Measurements from ENCODE around the gene AKR1C2. TPM values are rescaled to one million over a fixed set of nuclear protein-coding genes. Genes with fewer than 3 reads are reported as not detected.
"Not testable (repeated sequence)": the region's sequence is repeated elsewhere in the genome, so short reads cannot be mapped to it uniquely, and the experiment has no call there.

AKR1C2 gene
- total RNA-seq, 2 experiments from 2014 or later, result not detected

DNA sequence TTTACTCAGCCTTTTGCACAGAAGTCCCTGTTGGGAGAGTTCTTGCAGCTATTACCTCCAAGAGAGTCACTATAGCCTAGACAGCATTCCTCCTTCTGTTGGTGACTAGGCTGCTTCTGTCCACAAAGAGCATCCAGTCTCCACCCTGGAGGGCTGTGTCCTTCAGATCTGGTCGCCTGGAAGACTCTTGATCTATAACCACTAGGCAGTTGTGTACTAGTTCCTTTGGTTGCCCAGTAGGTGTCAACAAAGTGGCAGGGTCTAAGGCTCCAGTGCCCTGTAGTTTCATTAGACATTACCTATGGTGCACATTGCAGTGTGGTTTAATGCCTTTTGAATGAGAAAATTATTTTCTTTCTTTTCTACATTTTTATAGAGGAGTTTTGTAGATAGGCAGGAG, 11.3 kb upstream of the AKR1C2 start:
- H3K36me3 Mint-ChIP-seq, result no peaks in the 10 kb centered on the region
- POLR2A ChIA-PET, result no interaction called here
- no peaks in the 10 kb centered on the region for H3K4me1 Mint-ChIP-seq
- no peak overlapping the region for H3K4me3 Mint-ChIP-seq
- peaks cover 6% of the 10 kb centered on the region for H3K27me3 Mint-ChIP-seq
- ATAC-seq (ENCODE audit: low read depth), result no peak
- H3K27ac Mint-ChIP-seq, result no peak overlapping the region
- H3K9me3 Mint-ChIP-seq, result no peaks in the 10 kb centered on the region
- DNase-seq, result no peak

DNA sequence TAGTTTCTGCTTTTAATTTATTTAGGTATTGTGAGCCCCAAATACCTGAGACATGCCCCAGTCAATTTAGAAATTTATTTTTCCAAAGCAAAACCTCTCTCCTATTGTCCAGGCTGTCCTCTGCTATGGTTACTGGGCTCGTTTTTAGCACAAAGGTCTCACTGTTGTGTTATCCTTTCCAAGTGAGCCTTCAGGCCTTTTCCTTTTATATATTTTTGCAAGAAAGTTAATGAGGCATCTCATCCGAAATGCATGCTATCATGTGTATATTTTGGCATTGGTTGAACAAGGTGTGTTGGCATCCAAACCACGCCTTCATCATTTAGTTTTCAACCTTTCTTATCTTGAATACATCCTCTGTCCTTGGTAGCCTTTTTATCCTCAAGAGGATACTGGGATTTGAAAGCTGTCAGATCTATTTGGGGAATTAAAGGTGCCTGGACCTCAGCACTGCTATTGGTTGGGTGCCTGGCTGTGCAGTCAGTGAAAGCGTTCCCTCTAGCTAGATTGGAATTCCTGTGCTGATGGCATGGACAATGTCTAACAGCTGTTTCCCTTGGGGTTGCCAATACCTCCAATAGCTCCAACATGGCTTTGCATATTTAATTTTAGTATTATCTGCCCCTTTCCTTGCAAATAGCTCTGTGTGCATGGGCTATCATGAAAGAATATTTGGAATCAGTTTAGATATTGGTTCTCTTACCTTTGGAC, 10.7 kb upstream of the AKR1C2 start:
- H3K4me3 Mint-ChIP-seq; H3K4me1 Mint-ChIP-seq; H3K27me3 Mint-ChIP-seq; POLR2A ChIA-PET; ATAC-seq (ENCODE audit: low read depth); H3K27ac Mint-ChIP-seq; DNase-seq; H3K9me3 Mint-ChIP-seq; H3K36me3 Mint-ChIP-seq: not testable (repeated sequence)

DNA sequence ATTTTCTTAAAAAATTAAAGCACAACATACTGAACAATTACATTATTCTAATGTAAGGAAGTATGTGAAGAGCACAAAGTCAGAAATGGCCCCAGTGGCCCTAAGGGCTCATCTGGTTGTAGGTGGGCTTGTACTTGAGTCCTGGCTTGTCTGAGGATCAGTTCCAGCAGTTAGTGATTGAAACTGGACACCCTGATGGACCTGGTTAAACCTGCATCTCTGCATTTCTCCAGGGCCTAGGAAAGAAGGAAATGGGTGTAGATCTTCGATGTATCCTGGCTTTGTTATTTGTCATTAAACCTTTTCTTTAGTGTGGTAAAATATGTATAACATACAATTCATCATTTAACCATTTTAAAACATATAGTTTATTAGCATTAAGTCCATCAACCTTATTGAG, 9.7 kb upstream of the AKR1C2 start:
- H3K36me3 Mint-ChIP-seq, result no peaks in the 10 kb centered on the region
- ATAC-seq (ENCODE audit: low read depth), result no peak

DNA sequence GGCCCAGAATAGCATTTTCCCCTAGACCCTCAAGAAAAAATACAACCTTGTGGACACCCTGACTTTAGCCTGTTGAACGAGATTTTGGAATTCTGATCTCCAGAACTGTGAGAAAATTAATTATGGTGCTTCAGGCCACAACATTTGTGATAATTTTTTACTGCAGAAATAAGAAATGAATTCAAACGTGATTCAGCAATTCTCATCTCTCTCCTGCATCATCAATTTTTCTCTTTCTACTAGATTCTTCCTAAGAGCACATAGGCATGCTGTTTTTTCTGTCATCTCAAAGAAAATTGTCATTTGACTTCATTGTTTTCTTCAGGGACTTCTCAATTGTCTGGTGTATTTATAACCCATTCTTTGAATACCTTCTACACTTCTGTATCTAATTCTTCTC, 8.9 kb upstream of the AKR1C2 start:
- Mint-ChIP-seq H3K27me3 (peaks cover 6% of the 10 kb centered on the region), H3K4me3 (no peak overlapping the region), H3K27ac (no peak overlapping the region), H3K9me3 (no peaks in the 10 kb centered on the region), H3K36me3 (no peaks in the 10 kb centered on the region), H3K4me1 (no peaks in the 10 kb centered on the region)
- no peak for DNase-seq
- POLR2A ChIA-PET, result no interaction called here
- ATAC-seq (ENCODE audit: low read depth), result no peak

More for the DNA sequence above, 9.7 kb upstream of the AKR1C2 start:
- no peak for DNase-seq
- no peaks in the 10 kb centered on the region for H3K4me1 Mint-ChIP-seq
- peaks cover 6% of the 10 kb centered on the region for H3K27me3 Mint-ChIP-seq
- no peak overlapping the region for H3K27ac Mint-ChIP-seq
- POLR2A ChIA-PET, result no interaction called here
- H3K9me3 Mint-ChIP-seq, result no peaks in the 10 kb centered on the region
- H3K4me3 Mint-ChIP-seq, result no peak overlapping the region

DNA sequence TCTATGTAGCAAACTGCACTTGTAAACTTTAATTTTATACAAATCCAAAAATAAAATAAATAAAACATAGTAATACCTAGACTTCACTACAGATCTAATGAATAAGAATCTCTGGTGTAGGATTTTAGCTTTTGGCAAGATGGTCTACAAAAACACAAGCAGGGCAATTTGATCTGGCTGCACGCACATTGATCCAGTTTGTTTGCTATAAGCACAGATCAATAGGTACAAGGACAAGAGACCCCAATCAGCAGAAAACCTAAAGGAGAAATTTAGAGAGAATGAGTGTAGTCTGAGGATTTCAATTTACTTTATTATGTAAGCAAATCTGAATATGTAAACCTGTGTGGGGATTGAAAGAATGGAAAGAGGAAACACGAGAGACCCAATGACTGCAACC, 7.7 kb upstream of the AKR1C2 start:
- H3K27ac Mint-ChIP-seq; H3K36me3 Mint-ChIP-seq; H3K27me3 Mint-ChIP-seq; POLR2A ChIA-PET; H3K9me3 Mint-ChIP-seq; H3K4me1 Mint-ChIP-seq; ATAC-seq (ENCODE audit: low read depth); DNase-seq; H3K4me3 Mint-ChIP-seq: not testable (repeated sequence)

DNA sequence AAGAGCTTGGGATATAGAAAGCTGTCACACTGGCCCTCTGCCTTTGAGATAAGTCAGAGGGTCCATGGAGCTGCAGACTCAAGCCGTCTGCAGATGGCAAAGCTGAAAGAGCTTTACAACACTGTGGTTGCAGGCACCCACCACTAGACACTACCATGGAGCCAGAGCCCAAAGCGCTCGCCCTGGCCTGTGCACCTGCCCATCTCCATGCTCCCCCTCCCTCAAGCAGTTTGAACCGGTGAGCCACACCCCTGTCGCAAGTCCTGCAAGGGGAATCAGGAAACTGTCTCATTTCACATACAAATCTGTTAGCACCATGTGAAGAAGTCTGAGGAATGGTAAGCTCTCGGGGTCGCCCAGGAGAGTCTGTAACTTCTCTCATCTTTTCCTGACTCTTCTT, 6.4 kb upstream of the AKR1C2 start:
- H3K27ac Mint-ChIP-seq; H3K9me3 Mint-ChIP-seq; H3K4me3 Mint-ChIP-seq; H3K36me3 Mint-ChIP-seq; POLR2A ChIA-PET; DNase-seq; H3K4me1 Mint-ChIP-seq; H3K27me3 Mint-ChIP-seq; ATAC-seq (ENCODE audit: low read depth): not testable (repeated sequence)

DNA sequence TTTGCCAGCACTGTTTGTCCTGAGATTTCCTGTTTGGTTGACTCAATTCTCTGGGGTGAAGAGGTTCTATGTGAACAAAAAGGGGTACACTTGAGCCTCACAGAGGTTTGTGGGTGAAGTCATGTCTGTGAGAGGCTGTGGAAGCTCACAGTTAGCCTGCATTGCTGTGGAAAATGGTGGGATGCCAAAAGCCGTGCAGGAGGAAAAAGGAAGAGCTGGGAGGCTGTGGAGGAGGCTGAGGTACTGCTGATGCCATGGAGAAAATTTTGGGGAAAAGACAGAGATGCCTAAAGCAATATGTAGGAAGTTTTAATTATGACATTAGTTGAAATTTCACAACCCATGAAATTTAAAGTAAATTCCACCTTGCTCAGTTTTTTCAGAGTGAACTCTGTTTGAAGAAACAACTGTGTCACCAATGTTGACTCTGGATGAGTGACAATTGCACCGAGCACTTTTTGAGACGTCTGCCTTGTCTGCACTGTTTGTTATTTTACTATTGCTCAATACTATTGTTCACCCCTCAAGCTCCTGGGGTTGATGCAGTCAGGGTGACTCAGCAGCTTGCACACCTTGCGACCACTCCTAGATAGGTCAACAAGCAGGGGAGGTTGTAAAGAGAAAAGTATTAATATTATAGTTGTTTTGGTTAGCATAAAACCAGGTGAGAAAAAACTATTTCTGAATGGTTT, 5.3 kb upstream of the AKR1C2 start:
- POLR2A ChIA-PET; H3K27ac Mint-ChIP-seq; DNase-seq; H3K27me3 Mint-ChIP-seq; H3K9me3 Mint-ChIP-seq; H3K4me3 Mint-ChIP-seq; H3K4me1 Mint-ChIP-seq; H3K36me3 Mint-ChIP-seq; ATAC-seq (ENCODE audit: low read depth): not testable (repeated sequence)

DNA sequence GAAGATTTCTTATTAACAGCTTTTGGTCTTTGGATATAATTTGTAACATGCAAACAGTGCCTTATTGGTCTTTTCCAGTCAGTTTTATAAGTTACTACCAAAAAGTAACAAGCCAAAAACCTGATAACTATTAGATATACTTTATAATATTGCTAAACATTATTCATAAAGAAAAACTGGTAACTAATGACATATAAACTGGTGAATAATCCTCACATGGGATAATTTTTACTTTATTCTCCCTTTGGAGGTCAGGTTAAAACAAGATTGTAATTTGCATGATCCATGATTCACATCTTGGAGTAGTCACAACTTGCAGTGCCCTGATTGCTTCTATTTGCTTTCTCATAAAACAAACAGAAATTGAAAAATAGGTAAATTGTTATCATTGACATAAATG, 844 bp upstream of the AKR1C2 start:
- ATAC-seq (ENCODE audit: low read depth); H3K9me3 Mint-ChIP-seq; H3K27me3 Mint-ChIP-seq; H3K4me3 Mint-ChIP-seq; POLR2A ChIA-PET; H3K4me1 Mint-ChIP-seq; DNase-seq; H3K36me3 Mint-ChIP-seq; H3K27ac Mint-ChIP-seq: not testable (repeated sequence)

DNA sequence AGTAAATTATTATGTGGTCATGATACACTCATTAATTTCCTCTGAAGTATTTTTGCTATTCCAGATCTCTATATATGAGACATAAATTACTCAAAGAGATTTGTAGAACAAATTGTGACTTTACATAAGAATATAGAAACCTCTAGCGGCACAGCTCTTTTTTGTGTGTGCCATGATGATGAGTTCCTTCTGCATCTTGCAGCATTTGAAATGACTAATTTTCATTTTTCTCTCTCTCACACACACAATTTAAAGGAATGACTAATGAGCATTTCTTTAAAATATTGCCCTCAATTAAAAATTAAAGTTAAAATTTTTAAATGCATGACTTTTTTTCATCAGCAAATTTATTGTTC, 351 bp upstream of the AKR1C2 start:
- DNase-seq; POLR2A ChIA-PET; H3K9me3 Mint-ChIP-seq; H3K27ac Mint-ChIP-seq; H3K4me3 Mint-ChIP-seq; H3K36me3 Mint-ChIP-seq; ATAC-seq (ENCODE audit: low read depth); H3K4me1 Mint-ChIP-seq; H3K27me3 Mint-ChIP-seq: not testable (repeated sequence)

DNA sequence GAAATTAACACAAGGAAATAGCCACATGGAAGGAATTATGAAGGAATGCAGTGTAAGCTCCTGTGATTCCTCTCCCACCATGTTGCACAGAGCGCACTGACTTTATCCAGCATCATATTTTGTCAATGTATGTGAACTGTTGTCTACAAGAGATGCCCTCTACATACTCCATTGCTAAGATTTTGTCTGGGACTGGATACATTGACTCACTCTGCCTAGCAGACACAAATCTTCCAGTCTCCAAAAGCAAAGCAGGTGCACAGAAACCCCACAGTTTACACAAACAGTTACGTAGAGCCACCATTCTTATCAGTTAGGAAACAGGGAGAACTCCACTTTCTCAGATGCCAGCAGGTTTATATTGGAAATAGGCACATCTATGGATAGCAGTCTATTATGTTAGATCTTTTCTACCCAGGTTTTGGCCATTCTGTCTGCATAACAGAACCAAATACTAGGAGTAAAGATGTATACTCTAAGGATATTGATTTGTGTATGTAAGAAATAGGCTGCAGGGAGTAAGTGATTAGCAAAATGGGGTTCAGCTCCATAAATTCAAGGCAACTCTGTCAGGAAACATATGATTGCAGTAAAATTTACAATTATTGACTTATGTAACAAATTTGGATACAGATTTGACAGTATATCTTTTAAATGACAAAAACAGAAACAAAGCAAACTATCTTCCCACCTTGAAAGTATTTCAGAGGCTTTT, 1.5 kb downstream of the AKR1C2 start:
- ATAC-seq (ENCODE audit: low read depth) (no peak), DNase-seq (no peak)
- no peak overlapping the region for H3K4me3 Mint-ChIP-seq
- H3K27ac Mint-ChIP-seq, result no peak overlapping the region
- H3K27me3 Mint-ChIP-seq, result peaks cover 6% of the 10 kb centered on the region
- H3K9me3 Mint-ChIP-seq, result no peaks in the 10 kb centered on the region
- H3K4me1 Mint-ChIP-seq, result no peaks in the 10 kb centered on the region
- H3K36me3 Mint-ChIP-seq, result no peaks in the 10 kb centered on the region
- POLR2A ChIA-PET, result no interaction called here

DNA sequence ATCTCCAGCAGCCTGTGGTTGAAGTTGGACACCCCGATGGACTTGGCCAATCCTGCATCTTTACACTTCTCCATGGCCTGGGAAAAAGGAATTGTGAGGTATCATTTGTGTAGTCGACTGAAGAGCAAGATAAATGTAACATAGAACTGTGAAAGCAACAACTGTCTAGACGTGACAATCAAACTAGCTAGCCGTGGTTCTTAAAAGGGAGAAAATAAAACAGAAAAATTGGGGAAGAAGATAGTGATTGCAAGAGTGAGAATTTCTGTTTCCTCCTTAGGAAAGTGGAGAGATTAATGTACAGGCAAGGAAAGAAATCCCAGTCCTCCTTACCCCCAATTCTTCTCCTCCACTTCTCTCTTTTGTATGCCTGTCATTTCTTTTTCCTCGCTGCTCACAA, 5.0 kb downstream of the AKR1C2 start:
- no peaks in the 10 kb centered on the region for H3K9me3 Mint-ChIP-seq
- no peak overlapping the region for H3K27ac Mint-ChIP-seq
- DNase-seq (no peak), ATAC-seq (ENCODE audit: low read depth) (no peak)
- peaks cover 2% of the 10 kb centered on the region for H3K27me3 Mint-ChIP-seq
- H3K36me3 Mint-ChIP-seq, result no peaks in the 10 kb centered on the region
- POLR2A ChIA-PET, result no interaction called here
- no peak overlapping the region for H3K4me3 Mint-ChIP-seq
- H3K4me1 Mint-ChIP-seq, result no peaks in the 10 kb centered on the region

DNA sequence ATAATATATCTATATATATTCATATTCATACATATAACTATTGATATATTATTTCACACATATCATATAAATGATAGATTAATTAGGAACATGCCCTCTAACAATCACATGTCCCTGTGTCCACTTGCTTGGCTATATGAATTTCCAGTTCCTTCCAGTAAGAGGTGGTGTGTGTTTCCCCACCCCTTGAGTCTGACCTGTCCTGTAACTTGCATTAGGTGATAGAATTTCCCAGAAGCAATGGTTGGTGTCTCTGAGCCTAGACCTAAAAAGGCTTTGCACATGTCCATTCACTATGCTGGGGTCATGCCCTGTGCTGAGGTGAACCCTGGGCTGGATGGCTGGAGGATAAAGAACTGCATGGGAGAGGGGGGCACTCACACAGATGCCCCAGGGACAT, 9.4 kb downstream of the AKR1C2 start:
- ATAC-seq (ENCODE audit: low read depth); H3K36me3 Mint-ChIP-seq; H3K27ac Mint-ChIP-seq; H3K9me3 Mint-ChIP-seq; DNase-seq; H3K4me3 Mint-ChIP-seq; H3K27me3 Mint-ChIP-seq; POLR2A ChIA-PET; H3K4me1 Mint-ChIP-seq: not testable (repeated sequence)

DNA sequence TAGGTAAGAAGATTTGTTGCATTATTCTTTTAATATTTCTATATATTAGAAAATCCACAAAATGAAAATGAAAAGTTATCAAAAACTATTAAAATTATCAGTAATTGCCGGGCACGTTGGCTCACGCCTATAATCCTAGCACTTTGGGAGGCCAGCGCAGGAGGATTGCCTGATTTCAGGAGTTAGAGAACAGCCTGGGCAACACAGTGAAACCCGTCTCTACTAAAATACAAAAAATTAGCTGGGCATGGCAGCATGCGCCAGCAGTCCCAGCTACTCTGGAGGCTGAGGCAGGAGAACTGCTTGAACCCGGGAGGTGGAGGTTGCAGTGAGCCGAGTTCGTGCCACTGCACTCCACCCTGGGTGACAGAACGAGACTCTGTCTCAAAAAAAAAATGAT, 11.1 kb downstream of the AKR1C2 start:
- DNase-seq; ATAC-seq (ENCODE audit: low read depth); H3K4me3 Mint-ChIP-seq; H3K36me3 Mint-ChIP-seq; H3K9me3 Mint-ChIP-seq; H3K27me3 Mint-ChIP-seq; H3K27ac Mint-ChIP-seq; H3K4me1 Mint-ChIP-seq; POLR2A ChIA-PET: not testable (repeated sequence)

DNA sequence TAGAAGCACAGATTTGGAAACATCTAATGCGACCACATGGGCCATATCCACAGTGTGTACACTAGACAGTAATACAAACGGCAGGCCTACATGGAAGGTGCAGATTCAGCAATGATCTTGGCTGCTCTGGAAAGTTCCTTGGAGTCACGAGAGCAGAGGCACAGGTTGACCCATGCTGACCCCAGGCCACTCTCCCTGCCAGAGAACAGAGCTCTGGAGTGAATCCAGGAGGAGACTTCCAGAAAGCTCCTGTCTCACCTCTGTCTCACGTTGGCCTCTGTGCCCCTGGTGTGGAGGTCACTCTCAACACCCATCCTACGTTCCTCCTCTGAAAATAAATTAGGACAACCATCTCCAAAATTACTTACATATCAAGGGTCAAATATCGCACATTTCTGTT, 12.2 kb downstream of the AKR1C2 start:
- DNase-seq; H3K4me1 Mint-ChIP-seq; POLR2A ChIA-PET; ATAC-seq (ENCODE audit: low read depth); H3K9me3 Mint-ChIP-seq; H3K4me3 Mint-ChIP-seq; H3K36me3 Mint-ChIP-seq; H3K27ac Mint-ChIP-seq; H3K27me3 Mint-ChIP-seq: not testable (repeated sequence)
